ENCODE results near the gene LHFPL6. TPM values are rescaled to one million over a fixed set of nuclear protein-coding genes. Genes with fewer than 3 reads are reported as not detected.

Gene LHFPL6
- total and polyA plus RNA-seq, 9 of the 15 experiments (the other 6 are each of a cell fraction or from before 2014, with no cell fraction given): 0.18 TPM; not detected in 8

- Histone ChIP-seq H3K36me3 (ENCODE audit: control insufficient read depth, insufficient read depth, low read length) (no peaks in the 10 kb centered on the region), H3K27ac (ENCODE audit: extremely low read depth, low read depth, low read length) (no peak overlapping the region), H3K9ac (ENCODE audit: insufficient read depth in 1 of 2, low read depth in 2 of 2, low read length in 2 of 2) (no peak overlapping the region), H3K4me2 (ENCODE audit: insufficient read depth, low read length) (no peak overlapping the region), H3K27me3 (ENCODE audit: control insufficient read depth in 2 of 2, insufficient read depth in 2 of 2, low read length in 2 of 2) (no peaks in the 10 kb centered on the region), H4K20me1 (replicated peaks; ENCODE audit: control insufficient read depth, insufficient read depth, low read length) (no peaks in the 10 kb centered on the region), H3K9me1 (ENCODE audit: control insufficient read depth, insufficient read depth, low read length) (no peaks in the 10 kb centered on the region), H2AFZ (ENCODE audit: low read depth, low read length) (no peak overlapping the region), H3K4me3 (no peak overlapping the region), H3K79me2 (ENCODE audit: control insufficient read depth, insufficient read depth, low read length) (no peaks in the 10 kb centered on the region), H3K4me1 (replicated peaks in 1 of 2; ENCODE audit: control insufficient read depth in 2 of 2, insufficient read depth in 2 of 2, low read length in 2 of 2) (no peaks in the 10 kb centered on the region), H3K9me3 (replicated peaks; ENCODE audit: control insufficient read depth, insufficient read depth, low read depth, low read length) (no peaks in the 10 kb centered on the region)
- ATAC-seq: no peak
- whole genome bisulfite sequencing (ENCODE audit: insufficient coverage, low coverage, missing lambda C conversion rate): 0% methylated on average over 3 of the region's 4 CpGs
- in situ Hi-C loops (cut with MboI): no loop called here
- DNase-seq (ENCODE audit: extremely low read depth in 1 of 4, low spot score in 3 of 4): no peak
- ChIA-PET CTCF (ENCODE audit: low intra/inter-chr PET ratio) (no interaction called here), POLR2A (no interaction called here)
- TF ChIP-seq, protein P1, sequence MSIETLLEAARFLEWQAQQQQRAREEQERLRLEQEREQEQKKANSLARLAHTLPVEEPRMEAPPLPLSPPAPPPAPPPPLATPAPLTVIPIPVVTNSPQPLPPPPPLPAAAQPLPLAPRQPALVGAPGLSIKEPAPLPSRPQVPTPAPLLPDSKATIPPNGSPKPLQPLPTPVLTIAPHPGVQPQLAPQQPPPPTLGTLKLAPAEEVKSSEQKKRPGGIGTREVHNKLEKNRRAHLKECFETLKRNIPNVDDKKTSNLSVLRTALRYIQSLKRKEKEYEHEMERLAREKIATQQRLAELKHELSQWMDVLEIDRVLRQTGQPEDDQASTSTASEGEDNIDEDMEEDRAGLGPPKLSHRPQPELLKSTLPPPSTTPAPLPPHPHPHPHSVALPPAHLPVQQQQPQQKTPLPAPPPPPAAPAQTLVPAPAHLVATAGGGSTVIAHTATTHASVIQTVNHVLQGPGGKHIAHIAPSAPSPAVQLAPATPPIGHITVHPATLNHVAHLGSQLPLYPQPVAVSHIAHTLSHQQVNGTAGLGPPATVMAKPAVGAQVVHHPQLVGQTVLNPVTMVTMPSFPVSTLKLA (conservative IDR thresholded peaks at IDR 0.05): no peak
- no peak for TF ChIP-seq KLF1 (tag; IDR thresholded peaks at IDR 0.05)
- TF ChIP-seq DMBX1 (CRISPR knock-in tag; IDR thresholded peaks at IDR 0.05; ENCODE audit: borderline replicate concordance): no peak
- no peak for TF ChIP-seq FOXJ2 (tag; IDR thresholded peaks at IDR 0.05)
- TF ChIP-seq, protein P2, sequence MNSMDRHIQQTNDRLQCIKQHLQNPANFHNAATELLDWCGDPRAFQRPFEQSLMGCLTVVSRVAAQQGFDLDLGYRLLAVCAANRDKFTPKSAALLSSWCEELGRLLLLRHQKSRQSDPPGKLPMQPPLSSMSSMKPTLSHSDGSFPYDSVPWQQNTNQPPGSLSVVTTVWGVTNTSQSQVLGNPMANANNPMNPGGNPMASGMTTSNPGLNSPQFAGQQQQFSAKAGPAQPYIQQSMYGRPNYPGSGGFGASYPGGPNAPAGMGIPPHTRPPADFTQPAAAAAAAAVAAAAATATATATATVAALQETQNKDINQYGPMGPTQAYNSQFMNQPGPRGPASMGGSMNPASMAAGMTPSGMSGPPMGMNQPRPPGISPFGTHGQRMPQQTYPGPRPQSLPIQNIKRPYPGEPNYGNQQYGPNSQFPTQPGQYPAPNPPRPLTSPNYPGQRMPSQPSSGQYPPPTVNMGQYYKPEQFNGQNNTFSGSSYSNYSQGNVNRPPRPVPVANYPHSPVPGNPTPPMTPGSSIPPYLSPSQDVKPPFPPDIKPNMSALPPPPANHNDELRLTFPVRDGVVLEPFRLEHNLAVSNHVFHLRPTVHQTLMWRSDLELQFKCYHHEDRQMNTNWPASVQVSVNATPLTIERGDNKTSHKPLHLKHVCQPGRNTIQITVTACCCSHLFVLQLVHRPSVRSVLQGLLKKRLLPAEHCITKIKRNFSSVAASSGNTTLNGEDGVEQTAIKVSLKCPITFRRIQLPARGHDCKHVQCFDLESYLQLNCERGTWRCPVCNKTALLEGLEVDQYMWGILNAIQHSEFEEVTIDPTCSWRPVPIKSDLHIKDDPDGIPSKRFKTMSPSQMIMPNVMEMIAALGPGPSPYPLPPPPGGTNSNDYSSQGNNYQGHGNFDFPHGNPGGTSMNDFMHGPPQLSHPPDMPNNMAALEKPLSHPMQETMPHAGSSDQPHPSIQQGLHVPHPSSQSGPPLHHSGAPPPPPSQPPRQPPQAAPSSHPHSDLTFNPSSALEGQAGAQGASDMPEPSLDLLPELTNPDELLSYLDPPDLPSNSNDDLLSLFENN (IDR thresholded peaks at IDR 0.05; ENCODE audit: low read depth in 2 of 2, low read length in 2 of 2): no peak
- no peak for TF ChIP-seq ZC3H4 (CRISPR knock-in tag; IDR thresholded peaks at IDR 0.05; ENCODE audit: borderline replicate concordance)
- TF ChIP-seq, protein P3, sequence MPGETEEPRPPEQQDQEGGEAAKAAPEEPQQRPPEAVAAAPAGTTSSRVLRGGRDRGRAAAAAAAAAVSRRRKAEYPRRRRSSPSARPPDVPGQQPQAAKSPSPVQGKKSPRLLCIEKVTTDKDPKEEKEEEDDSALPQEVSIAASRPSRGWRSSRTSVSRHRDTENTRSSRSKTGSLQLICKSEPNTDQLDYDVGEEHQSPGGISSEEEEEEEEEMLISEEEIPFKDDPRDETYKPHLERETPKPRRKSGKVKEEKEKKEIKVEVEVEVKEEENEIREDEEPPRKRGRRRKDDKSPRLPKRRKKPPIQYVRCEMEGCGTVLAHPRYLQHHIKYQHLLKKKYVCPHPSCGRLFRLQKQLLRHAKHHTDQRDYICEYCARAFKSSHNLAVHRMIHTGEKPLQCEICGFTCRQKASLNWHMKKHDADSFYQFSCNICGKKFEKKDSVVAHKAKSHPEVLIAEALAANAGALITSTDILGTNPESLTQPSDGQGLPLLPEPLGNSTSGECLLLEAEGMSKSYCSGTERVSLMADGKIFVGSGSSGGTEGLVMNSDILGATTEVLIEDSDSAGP (CRISPR knock-in tag; IDR thresholded peaks at IDR 0.05): no peak
- TF ChIP-seq ZZZ3 (IDR thresholded peaks at IDR 0.05): no peak
- no peak for TF ChIP-seq XRCC4 (IDR thresholded peaks at IDR 0.05; ENCODE audit: extremely low read depth, insufficient read depth, insufficient read length)
- TF ChIP-seq ILK (tag; IDR thresholded peaks at IDR 0.05; ENCODE audit: borderline replicate concordance, low read depth): no peak
- TF ChIP-seq KLF6 (CRISPR knock-in tag; IDR thresholded peaks at IDR 0.05; ENCODE audit: borderline replicate concordance): no peak
- no peak for TF ChIP-seq NCOA2 (IDR thresholded peaks at IDR 0.05; ENCODE audit: partially characterized antibody in 2 of 2)
- no peak for FAIRE-seq
- intact Hi-C loops (cut with micrococcal nuclease): no loop called here
- no TSS peak for BruUV-seq (replicated peaks)
These were observed 156.1 kb downstream of the LHFPL6 start for GRCh38 chr13:39446865-39447264.
